HepG2 (cell line): ENCODE measurements around the gene HOXA5. TPM values are rescaled to one million over a fixed set of nuclear protein-coding genes. Genes with fewer than 3 reads are reported as not detected.

Experiments used
- HHEX ChIP-seq: IDR thresholded peaks from 2 replicates; pipeline ENCODE4 v1.6.1; 2016; ENCODE audit warnings: control low read depth
- NR3C1 ChIP-seq: sonication (generic); formaldehyde crosslinking; IDR thresholded peaks from 2 replicates; pipeline ENCODE4 v1.4.0; 2020; ENCODE audit warnings: missing genetic modification reagents
- PCBP1 ChIP-seq: fragments of 200-400 bp; formaldehyde crosslinking; IDR thresholded peaks from 2 replicates; pipeline ENCODE4 v1.6.1; 2017; ENCODE audit warnings: mild to moderate bottlenecking, low read depth, low read length, borderline replicate concordance
- ZEB1 ChIP-seq: IDR thresholded peaks from 2 replicates; pipeline ENCODE4 v1.6.1; 2012; ENCODE audit warnings: mild to moderate bottlenecking, low read depth, inconsistent platforms; ENCODE audit not compliant: insufficient replicate concordance
- ZNF138 ChIP-seq: sonication (generic); formaldehyde crosslinking; IDR thresholded peaks from 2 replicates; pipeline ENCODE4 v1.5.0; 2020; ENCODE audit warnings: mild to moderate bottlenecking, low read depth, missing genetic modification reagents
- ZNF616 ChIP-seq: sonication (generic); formaldehyde crosslinking; IDR thresholded peaks from 2 replicates; pipeline ENCODE4 v1.5.0; 2020; ENCODE audit warnings: low read depth, mild to moderate bottlenecking, missing genetic modification reagents
- polyA plus RNA-seq, 8 experiments: library from polyadenylated mRNA; depleted of rRNA in 3 of 8; stranded (reverse) in 7 of 8; unstranded in 1 of 8; fragments of >200 nt; fragmentation: Illumina TruSeq in 4 of 8; extraction: Trizol in 4 of 8; gene quantifications; 2 replicates each; pipeline versions ENCODE4 v1.2.1 to v1.2.3, GENCODE V29; 2011 to 2016; ENCODE audit warnings: low read depth in 4 of 8, missing spikeins in 1 of 8, mixed read lengths in 1 of 8; ENCODE audit not compliant: insufficient read depth in 1 of 8
- total RNA-seq, 5 experiments: library from RNA; depleted of rRNA; stranded (reverse); fragments of >200 nt; fragmentation: Illumina TruSeq; extraction: Trizol; gene quantifications; 2 replicates each; pipeline ENCODE4 v1.2.3, GENCODE V29; 2016; ENCODE audit warnings: low read depth in 1 of 5
- TF ChIP-seq, protein P1 (sequence below): sonication (generic); formaldehyde crosslinking; IDR thresholded peaks from 2 replicates; pipeline ENCODE4 v1.8.0; 2022; ENCODE audit warnings: low read depth, missing genetic modification reagents
- TF ChIP-seq, protein P2 (sequence below): sonication (generic); formaldehyde crosslinking; conservative IDR thresholded peaks from 2 replicates; pipeline ENCODE4 v1.4.0; 2020; ENCODE audit warnings: missing genetic modification reagents
- TF ChIP-seq, protein P3 (sequence below): sonication (generic); formaldehyde crosslinking; IDR thresholded peaks from 2 replicates; pipeline ENCODE4 v1.8.0; 2023; ENCODE audit warnings: mild to moderate bottlenecking, missing genetic modification reagents
- TF ChIP-seq, protein P4 (sequence below): sonication (generic); formaldehyde crosslinking; IDR thresholded peaks from 2 replicates; pipeline ENCODE4 v1.5.0; 2020; ENCODE audit warnings: mild to moderate bottlenecking, missing genetic modification reagents, borderline replicate concordance
- TF ChIP-seq, protein P5 (sequence below): sonication (generic); formaldehyde crosslinking; IDR thresholded peaks from 2 replicates; pipeline ENCODE4 v1.4.0; 2020; ENCODE audit warnings: mild to moderate bottlenecking, missing genetic modification reagents
- TF ChIP-seq, protein P6 (sequence below): sonication (generic); formaldehyde crosslinking; IDR thresholded peaks from 2 replicates; pipeline ENCODE4 v1.5.1; 2020; ENCODE audit warnings: missing genetic modification reagents, mild to moderate bottlenecking, borderline replicate concordance

The HOXA5 gene
- total and polyA plus RNA-seq, 2 of the 13 experiments (the other 11 are each of a cell fraction or from before 2014, with no cell fraction given): 3.2 to 3.6 TPM

DNA sequence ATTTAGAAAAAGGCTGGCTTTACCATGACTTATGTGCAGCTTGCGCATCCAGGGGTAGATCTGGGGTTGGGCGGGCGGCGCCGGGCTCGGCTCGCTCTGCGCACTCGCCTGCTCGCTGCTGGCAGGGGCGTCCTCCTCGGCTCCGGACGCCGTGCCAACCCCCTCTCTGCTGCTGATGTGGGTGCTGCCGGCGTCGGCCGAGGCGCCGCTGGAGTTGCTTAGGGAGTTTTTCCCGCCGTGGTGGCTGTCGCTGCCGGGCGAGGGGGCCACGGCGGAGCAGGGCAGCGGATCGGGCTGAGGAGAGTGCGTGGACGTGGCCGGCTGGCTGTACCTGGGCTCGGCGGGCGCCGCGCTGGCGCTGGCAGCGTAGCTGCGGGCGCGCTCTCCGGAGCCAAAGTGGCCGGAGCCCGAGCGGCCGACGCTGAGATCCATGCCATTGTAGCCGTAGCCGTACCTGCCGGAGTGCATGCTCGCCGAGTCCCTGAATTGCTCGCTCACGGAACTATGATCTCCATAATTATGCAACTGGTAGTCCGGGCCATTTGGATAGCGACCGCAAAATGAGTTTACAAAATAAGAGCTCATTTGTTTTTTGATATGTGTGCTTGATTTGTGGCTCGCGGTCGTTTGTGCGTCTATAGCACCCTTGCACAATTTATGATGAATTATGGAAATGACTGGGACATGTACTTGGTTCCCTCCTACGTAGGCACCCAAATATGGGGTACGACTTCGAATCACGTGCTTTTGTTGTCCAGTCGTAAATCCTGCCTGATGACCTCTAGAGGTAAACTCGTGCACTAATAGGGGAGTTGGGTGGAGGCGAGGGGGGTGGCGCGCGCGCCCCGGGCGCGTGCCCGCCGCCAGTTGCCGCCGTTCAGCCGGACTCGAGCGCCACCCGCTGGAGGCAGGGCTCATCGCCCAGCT is at the start of gene HOXA5 (continued):
- TF ChIP-seq PCBP1 (no peak), HHEX (CRISPR knock-in tag) (no peak), ZNF616 (CRISPR knock-in tag) (no peak), ZNF138 (CRISPR knock-in tag) (no peak), ZEB1 (no peak), NR3C1 (CRISPR knock-in tag) (no peak)
- TF ChIP-seq, protein P1, sequence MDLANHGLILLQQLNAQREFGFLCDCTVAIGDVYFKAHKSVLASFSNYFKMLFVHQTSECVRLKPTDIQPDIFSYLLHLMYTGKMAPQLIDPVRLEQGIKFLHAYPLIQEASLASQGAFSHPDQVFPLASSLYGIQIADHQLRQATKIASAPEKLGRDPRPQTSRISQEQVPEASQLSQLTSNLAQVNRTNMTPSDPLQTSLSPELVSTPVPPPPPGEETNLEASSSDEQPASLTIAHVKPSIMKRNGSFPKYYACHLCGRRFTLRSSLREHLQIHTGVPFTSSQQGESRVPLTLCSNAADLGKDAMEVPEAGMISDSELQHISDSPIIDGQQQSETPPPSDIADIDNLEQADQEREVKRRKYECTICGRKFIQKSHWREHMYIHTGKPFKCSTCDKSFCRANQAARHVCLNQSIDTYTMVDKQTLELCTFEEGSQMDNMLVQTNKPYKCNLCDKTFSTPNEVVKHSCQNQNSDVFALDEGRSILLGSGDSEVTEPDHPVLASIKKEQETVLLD (CRISPR knock-in tag): no peak
- TF ChIP-seq, protein P2, sequence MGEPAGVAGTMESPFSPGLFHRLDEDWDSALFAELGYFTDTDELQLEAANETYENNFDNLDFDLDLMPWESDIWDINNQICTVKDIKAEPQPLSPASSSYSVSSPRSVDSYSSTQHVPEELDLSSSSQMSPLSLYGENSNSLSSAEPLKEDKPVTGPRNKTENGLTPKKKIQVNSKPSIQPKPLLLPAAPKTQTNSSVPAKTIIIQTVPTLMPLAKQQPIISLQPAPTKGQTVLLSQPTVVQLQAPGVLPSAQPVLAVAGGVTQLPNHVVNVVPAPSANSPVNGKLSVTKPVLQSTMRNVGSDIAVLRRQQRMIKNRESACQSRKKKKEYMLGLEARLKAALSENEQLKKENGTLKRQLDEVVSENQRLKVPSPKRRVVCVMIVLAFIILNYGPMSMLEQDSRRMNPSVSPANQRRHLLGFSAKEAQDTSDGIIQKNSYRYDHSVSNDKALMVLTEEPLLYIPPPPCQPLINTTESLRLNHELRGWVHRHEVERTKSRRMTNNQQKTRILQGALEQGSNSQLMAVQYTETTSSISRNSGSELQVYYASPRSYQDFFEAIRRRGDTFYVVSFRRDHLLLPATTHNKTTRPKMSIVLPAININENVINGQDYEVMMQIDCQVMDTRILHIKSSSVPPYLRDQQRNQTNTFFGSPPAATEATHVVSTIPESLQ: no peak
- TF ChIP-seq, protein P3, sequence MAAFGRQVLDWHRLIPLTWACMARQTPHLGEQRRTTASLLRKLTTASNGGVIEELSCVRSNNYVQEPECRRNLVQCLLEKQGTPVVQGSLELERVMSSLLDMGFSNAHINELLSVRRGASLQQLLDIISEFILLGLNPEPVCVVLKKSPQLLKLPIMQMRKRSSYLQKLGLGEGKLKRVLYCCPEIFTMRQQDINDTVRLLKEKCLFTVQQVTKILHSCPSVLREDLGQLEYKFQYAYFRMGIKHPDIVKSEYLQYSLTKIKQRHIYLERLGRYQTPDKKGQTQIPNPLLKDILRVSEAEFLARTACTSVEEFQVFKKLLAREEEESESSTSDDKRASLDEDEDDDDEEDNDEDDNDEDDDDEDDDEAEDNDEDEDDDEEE (CRISPR knock-in tag): no peak
- TF ChIP-seq, protein P4, sequence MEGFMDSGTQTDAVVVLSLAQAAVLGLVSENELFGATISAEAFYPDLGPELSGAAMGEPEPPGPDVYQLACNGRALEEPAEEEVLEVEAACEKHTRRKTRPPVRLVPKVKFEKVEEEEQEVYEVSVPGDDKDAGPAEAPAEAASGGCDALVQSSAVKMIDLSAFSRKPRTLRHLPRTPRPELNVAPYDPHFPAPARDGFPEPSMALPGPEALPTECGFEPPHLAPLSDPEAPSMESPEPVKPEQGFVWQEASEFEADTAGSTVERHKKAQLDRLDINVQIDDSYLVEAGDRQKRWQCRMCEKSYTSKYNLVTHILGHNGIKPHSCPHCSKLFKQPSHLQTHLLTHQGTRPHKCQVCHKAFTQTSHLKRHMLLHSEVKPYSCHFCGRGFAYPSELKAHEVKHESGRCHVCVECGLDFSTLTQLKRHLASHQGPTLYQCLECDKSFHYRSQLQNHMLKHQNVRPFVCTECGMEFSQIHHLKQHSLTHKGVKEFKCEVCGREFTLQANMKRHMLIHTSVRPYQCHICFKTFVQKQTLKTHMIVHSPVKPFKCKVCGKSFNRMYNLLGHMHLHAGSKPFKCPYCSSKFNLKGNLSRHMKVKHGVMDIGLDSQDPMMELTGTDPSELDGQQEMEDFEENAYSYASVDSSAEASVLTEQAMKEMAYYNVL (CRISPR knock-in tag): no peak
- TF ChIP-seq, protein P5, sequence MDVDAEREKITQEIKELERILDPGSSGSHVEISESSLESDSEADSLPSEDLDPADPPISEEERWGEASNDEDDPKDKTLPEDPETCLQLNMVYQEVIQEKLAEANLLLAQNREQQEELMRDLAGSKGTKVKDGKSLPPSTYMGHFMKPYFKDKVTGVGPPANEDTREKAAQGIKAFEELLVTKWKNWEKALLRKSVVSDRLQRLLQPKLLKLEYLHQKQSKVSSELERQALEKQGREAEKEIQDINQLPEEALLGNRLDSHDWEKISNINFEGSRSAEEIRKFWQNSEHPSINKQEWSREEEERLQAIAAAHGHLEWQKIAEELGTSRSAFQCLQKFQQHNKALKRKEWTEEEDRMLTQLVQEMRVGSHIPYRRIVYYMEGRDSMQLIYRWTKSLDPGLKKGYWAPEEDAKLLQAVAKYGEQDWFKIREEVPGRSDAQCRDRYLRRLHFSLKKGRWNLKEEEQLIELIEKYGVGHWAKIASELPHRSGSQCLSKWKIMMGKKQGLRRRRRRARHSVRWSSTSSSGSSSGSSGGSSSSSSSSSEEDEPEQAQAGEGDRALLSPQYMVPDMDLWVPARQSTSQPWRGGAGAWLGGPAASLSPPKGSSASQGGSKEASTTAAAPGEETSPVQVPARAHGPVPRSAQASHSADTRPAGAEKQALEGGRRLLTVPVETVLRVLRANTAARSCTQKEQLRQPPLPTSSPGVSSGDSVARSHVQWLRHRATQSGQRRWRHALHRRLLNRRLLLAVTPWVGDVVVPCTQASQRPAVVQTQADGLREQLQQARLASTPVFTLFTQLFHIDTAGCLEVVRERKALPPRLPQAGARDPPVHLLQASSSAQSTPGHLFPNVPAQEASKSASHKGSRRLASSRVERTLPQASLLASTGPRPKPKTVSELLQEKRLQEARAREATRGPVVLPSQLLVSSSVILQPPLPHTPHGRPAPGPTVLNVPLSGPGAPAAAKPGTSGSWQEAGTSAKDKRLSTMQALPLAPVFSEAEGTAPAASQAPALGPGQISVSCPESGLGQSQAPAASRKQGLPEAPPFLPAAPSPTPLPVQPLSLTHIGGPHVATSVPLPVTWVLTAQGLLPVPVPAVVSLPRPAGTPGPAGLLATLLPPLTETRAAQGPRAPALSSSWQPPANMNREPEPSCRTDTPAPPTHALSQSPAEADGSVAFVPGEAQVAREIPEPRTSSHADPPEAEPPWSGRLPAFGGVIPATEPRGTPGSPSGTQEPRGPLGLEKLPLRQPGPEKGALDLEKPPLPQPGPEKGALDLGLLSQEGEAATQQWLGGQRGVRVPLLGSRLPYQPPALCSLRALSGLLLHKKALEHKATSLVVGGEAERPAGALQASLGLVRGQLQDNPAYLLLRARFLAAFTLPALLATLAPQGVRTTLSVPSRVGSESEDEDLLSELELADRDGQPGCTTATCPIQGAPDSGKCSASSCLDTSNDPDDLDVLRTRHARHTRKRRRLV (CRISPR knock-in tag): no peak
- TF ChIP-seq, protein P6, sequence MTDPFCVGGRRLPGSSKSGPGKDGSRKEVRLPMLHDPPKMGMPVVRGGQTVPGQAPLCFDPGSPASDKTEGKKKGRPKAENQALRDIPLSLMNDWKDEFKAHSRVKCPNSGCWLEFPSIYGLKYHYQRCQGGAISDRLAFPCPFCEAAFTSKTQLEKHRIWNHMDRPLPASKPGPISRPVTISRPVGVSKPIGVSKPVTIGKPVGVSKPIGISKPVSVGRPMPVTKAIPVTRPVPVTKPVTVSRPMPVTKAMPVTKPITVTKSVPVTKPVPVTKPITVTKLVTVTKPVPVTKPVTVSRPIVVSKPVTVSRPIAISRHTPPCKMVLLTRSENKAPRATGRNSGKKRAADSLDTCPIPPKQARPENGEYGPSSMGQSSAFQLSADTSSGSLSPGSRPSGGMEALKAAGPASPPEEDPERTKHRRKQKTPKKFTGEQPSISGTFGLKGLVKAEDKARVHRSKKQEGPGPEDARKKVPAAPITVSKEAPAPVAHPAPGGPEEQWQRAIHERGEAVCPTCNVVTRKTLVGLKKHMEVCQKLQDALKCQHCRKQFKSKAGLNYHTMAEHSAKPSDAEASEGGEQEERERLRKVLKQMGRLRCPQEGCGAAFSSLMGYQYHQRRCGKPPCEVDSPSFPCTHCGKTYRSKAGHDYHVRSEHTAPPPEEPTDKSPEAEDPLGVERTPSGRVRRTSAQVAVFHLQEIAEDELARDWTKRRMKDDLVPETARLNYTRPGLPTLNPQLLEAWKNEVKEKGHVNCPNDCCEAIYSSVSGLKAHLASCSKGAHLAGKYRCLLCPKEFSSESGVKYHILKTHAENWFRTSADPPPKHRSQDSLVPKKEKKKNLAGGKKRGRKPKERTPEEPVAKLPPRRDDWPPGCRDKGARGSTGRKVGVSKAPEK (CRISPR knock-in tag): no peak
